22Rv1 (cell line): ENCODE data around the gene DEUP1.

ENCODE experiments used
- ZFX ChIP-seq: fragments of 450-650 bp; IDR thresholded peaks from 2 replicates; pipeline ENCODE4 v1.6.1; 2017; ENCODE audit warnings: antibody characterized with exemption, borderline replicate concordance
- TF ChIP-seq, protein P1 (sequence below): fragments of 450-650 bp; IDR thresholded peaks from 2 replicates; pipeline ENCODE4 v1.5.1; 2017; ENCODE audit warnings: mild to moderate bottlenecking

DNA sequence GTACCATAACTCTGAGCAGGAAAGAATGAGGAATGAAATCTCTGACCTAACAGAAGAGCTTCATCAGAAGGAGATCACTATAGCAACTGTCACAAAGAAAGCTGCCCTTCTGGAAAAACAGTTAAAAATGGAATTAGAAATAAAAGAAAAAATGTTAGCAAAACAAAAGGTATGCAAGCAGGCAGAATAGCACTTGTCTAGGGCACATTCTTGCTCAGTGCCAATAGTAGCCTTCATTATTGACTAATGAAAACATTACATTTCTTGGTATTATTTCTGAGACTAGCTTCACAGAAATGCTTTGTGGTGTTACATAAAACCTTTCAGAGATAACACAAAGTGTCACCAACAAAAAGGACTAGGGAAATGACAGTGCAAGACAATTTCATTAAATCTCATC, 63.9 kb downstream of the DEUP1 start:
- TF ChIP-seq, protein P1, sequence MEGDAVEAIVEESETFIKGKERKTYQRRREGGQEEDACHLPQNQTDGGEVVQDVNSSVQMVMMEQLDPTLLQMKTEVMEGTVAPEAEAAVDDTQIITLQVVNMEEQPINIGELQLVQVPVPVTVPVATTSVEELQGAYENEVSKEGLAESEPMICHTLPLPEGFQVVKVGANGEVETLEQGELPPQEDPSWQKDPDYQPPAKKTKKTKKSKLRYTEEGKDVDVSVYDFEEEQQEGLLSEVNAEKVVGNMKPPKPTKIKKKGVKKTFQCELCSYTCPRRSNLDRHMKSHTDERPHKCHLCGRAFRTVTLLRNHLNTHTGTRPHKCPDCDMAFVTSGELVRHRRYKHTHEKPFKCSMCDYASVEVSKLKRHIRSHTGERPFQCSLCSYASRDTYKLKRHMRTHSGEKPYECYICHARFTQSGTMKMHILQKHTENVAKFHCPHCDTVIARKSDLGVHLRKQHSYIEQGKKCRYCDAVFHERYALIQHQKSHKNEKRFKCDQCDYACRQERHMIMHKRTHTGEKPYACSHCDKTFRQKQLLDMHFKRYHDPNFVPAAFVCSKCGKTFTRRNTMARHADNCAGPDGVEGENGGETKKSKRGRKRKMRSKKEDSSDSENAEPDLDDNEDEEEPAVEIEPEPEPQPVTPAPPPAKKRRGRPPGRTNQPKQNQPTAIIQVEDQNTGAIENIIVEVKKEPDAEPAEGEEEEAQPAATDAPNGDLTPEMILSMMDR = no peak
- TF ChIP-seq ZFX = no peak
